HG03558 (cell line): Measurements from ENCODE around the gene PLEKHA8.

Experiments used
- ATAC-seq: cut with Tn5 transposase; IDR thresholded peaks from one replicate; pipeline ENCODE4 v1.9.1; 2021; ENCODE audit warnings: moderate number of reproducible peaks; ENCODE audit not compliant: unreplicated experiment; ENCODE audit errors: extremely low read depth

PLEKHA8 gene

GRCh38 chr7:30162133-30162532 lies 133.9 kb downstream of the PLEKHA8 start:
- ATAC-seq: no peak

- ATAC-seq: no peak
Measured at GRCh38 chr7:30162622-30163124, 134.5 kb downstream of the PLEKHA8 start.

GRCh38 chr7:30163231-30163894 lies 135.2 kb downstream of the PLEKHA8 start:
- no peak for ATAC-seq

GRCh38 chr7:30164567-30164966 lies 136.4 kb downstream of the PLEKHA8 start:
- ATAC-seq: no peak

GRCh38 chr7:30165590-30165989 lies 137.4 kb downstream of the PLEKHA8 start:
- no peak for ATAC-seq

- ATAC-seq: no peak
Measured at GRCh38 chr7:30166155-30166840, 138.1 kb downstream of the PLEKHA8 start.

- no peak for ATAC-seq
Measured at GRCh38 chr7:30166841-30167235, 138.6 kb downstream of the PLEKHA8 start.

- ATAC-seq: no peak
Measured at GRCh38 chr7:30167901-30168300, 139.7 kb downstream of the PLEKHA8 start.

GRCh38 chr7:30168835-30169573 lies 140.8 kb downstream of the PLEKHA8 start:
- ATAC-seq: no peak

- no peak for ATAC-seq
Measured at GRCh38 chr7:30169579-30169978, 141.4 kb downstream of the PLEKHA8 start.

- no peak for ATAC-seq
Measured at GRCh38 chr7:30170476-30171205, 142.4 kb downstream of the PLEKHA8 start.

GRCh38 chr7:30171766-30172447 lies 143.7 kb downstream of the PLEKHA8 start:
- ATAC-seq: no peak

GRCh38 chr7:30172451-30172850 lies 144.2 kb downstream of the PLEKHA8 start:
- no peak for ATAC-seq

- no peak for ATAC-seq
Measured at GRCh38 chr7:30173058-30173897, 145.1 kb downstream of the PLEKHA8 start.

GRCh38 chr7:30175180-30175579 lies 147.0 kb downstream of the PLEKHA8 start:
- ATAC-seq: no peak

- no peak for ATAC-seq
Measured at GRCh38 chr7:30175636-30176147, 147.5 kb downstream of the PLEKHA8 start.

GRCh38 chr7:30176463-30177109 lies 148.4 kb downstream of the PLEKHA8 start:
- ATAC-seq: no peak

- ATAC-seq: no peak
Measured at GRCh38 chr7:30177186-30177585, 149.0 kb downstream of the PLEKHA8 start.
